SU-DHL-6 (cell line): Measurements from ENCODE around the gene CEND1.

Experiments
- EZH2phosphoT487 ChIP-seq: fragments of 200-600 bp; sonication (generic), shearing (Covaris generic); conservative IDR thresholded peaks from 2 replicates; pipeline ENCODE4 v1.6.1; 2018; ENCODE audit warnings: mild to moderate bottlenecking, antibody characterized with exemption, low read length, moderate library complexity, mixed read lengths
- TF ChIP-seq, protein P1 (sequence below): fragments of 200-600 bp; sonication (generic); IDR thresholded peaks from one replicate; pipeline ENCODE4 v1.5.1; 2017; ENCODE audit warnings: antibody characterized with exemption, mild to moderate bottlenecking, low read length, moderate library complexity; ENCODE audit not compliant: insufficient read depth, poor library complexity, severe bottlenecking

- TF ChIP-seq, protein P1, sequence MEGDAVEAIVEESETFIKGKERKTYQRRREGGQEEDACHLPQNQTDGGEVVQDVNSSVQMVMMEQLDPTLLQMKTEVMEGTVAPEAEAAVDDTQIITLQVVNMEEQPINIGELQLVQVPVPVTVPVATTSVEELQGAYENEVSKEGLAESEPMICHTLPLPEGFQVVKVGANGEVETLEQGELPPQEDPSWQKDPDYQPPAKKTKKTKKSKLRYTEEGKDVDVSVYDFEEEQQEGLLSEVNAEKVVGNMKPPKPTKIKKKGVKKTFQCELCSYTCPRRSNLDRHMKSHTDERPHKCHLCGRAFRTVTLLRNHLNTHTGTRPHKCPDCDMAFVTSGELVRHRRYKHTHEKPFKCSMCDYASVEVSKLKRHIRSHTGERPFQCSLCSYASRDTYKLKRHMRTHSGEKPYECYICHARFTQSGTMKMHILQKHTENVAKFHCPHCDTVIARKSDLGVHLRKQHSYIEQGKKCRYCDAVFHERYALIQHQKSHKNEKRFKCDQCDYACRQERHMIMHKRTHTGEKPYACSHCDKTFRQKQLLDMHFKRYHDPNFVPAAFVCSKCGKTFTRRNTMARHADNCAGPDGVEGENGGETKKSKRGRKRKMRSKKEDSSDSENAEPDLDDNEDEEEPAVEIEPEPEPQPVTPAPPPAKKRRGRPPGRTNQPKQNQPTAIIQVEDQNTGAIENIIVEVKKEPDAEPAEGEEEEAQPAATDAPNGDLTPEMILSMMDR = no peak
- no peak for TF ChIP-seq EZH2phosphoT487
These were observed 9.8 kb downstream of the CEND1 start for GRCh38 chr11:779955-780532.
